Measurements from ENCODE around the gene FAM13A. TPM values are rescaled to one million over a fixed set of nuclear protein-coding genes. Genes with fewer than 3 reads are reported as not detected.

Gene FAM13A
- total RNA-seq, 4 donors from 2014 or later, result 5.2 to 19.1 (median 8.2) TPM

DNA sequence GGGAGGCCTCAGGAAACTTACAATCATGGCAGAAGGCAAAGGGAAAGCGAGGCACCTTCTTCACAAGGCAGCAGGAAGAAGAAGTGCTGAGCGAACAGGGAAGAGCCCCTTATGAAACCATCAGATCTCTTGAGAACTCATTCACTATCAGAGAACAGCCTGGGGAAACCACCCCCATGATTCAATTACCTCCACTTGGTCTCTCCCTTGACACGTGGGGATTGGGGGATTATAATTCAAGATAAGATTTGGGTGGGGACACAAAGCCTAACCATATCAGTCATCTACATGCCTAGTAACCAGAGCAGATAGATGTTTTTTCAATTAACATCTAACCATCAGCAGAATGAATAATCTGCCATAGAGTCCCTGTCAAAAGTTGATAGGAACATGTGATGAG is 30.4 kb downstream of the FAM13A start:
- intact Hi-C loops (cut with DNase I), result no loop called here
- Histone ChIP-seq H3K4me1 (peaks cover 0 to 3% (median 0%) of the 10 kb centered on the region in 3 donors), H3K27me3 (no peaks in the 10 kb centered on the region), H3K4me3 (no peak overlapping the region), H3K27ac (no peak overlapping the region), H3K9me3 (no peaks in the 10 kb centered on the region), H3K36me3 (no peaks in the 10 kb centered on the region)
- TF ChIP-seq, protein P1, sequence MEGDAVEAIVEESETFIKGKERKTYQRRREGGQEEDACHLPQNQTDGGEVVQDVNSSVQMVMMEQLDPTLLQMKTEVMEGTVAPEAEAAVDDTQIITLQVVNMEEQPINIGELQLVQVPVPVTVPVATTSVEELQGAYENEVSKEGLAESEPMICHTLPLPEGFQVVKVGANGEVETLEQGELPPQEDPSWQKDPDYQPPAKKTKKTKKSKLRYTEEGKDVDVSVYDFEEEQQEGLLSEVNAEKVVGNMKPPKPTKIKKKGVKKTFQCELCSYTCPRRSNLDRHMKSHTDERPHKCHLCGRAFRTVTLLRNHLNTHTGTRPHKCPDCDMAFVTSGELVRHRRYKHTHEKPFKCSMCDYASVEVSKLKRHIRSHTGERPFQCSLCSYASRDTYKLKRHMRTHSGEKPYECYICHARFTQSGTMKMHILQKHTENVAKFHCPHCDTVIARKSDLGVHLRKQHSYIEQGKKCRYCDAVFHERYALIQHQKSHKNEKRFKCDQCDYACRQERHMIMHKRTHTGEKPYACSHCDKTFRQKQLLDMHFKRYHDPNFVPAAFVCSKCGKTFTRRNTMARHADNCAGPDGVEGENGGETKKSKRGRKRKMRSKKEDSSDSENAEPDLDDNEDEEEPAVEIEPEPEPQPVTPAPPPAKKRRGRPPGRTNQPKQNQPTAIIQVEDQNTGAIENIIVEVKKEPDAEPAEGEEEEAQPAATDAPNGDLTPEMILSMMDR (IDR thresholded peaks at IDR 0.05), result no peak
- no peak for TF ChIP-seq POLR2A (IDR thresholded peaks at IDR 0.05)
- no peak for DNase-seq
- 70 to 78% methylated on average over 3 of the region's 3 CpGs for WGBS, 2 donors

GRCh38 chr4:89024051-89024675 is 32.8 kb downstream of the FAM13A start:
- Histone ChIP-seq H3K27ac (no peak overlapping the region), H3K27me3 (no peaks in the 10 kb centered on the region), H3K9me3 (no peaks in the 10 kb centered on the region), H3K36me3 (peaks cover 0 to 4% (median 0%) of the 10 kb centered on the region in 3 donors), H3K4me1 (peaks cover 0 to 3% (median 0%) of the 10 kb centered on the region in 3 donors), H3K4me3 (no peak overlapping the region)
- WGBS, 2 donors, result 23 to 26% methylated on average over 4 of the region's 4 CpGs
- DNase-seq, result no peak
- intact Hi-C loops (cut with DNase I), result loop anchor here (5.0 kb wide), 1 partner anchor 202 kb away; no protein-coding TSS in a partner anchor
- TF ChIP-seq, protein P1 (IDR thresholded peaks at IDR 0.05), result peak; percentile 81 to 94 (median 88)
- no peak for TF ChIP-seq POLR2A (IDR thresholded peaks at IDR 0.05)

DNA sequence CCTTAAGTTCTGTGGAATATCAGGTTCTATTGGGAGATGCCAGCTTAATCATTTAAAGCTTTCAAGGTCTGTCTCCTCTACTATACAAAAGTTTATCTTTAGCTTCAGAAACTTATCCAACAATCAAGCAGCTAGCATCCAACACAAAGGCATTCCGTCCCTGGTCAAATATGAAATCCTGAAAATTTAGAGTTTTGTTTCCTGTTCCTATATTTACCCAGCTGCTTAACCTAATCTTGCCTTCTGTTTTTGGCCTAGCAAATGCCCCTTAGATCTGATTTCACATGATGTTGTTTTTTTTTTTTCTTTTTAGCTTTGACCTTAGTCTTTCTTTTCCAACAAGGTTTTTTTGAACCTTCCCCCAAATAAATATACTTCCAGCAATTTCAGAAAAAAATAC is 33.8 kb downstream of the FAM13A start:
- Histone ChIP-seq H3K27ac (no peak overlapping the region), H3K36me3 (peaks cover 0 to 13% (median 0%) of the 10 kb centered on the region in 3 donors), H3K4me1 (peaks cover 0 to 3% (median 0%) of the 10 kb centered on the region in 3 donors), H3K27me3 (no peaks in the 10 kb centered on the region), H3K4me3 (no peak overlapping the region), H3K9me3 (no peaks in the 10 kb centered on the region)
- intact Hi-C loops (cut with DNase I), result loop anchor here (5.0 kb wide), 1 partner anchor 201 kb away; no protein-coding TSS in a partner anchor
- 84 to 93% methylated on average over 1 of the region's 1 CpG for WGBS, 2 donors
- DNase-seq, result no peak
- TF ChIP-seq, protein P1 (IDR thresholded peaks at IDR 0.05), result no peak
- TF ChIP-seq POLR2A (IDR thresholded peaks at IDR 0.05), result no peak

- no peak for DNase-seq
- WGBS, 2 donors, result 68 to 77% methylated on average over 7 of the region's 7 CpGs
- intact Hi-C loops (cut with DNase I), result loop anchor here (5.0 kb wide), 1 partner anchor 200 kb away; no protein-coding TSS in a partner anchor
- no peaks in the 10 kb centered on the region for H3K9me3 ChIP-seq
- no peaks in the 10 kb centered on the region for H3K27me3 ChIP-seq
- H3K4me1 ChIP-seq, result peaks cover 0 to 3% (median 0%) of the 10 kb centered on the region in 3 donors
- no peak for TF ChIP-seq POLR2A (IDR thresholded peaks at IDR 0.05)
- TF ChIP-seq, protein P1 (IDR thresholded peaks at IDR 0.05), result no peak
- peaks cover 0 to 16% (median 0%) of the 10 kb centered on the region in 3 donors for H3K36me3 ChIP-seq
- no peak overlapping the region for H3K27ac ChIP-seq
- no peak overlapping the region for H3K4me3 ChIP-seq
These were observed 34.4 kb downstream of the FAM13A start for GRCh38 chr4:89022426-89023128.

DNA sequence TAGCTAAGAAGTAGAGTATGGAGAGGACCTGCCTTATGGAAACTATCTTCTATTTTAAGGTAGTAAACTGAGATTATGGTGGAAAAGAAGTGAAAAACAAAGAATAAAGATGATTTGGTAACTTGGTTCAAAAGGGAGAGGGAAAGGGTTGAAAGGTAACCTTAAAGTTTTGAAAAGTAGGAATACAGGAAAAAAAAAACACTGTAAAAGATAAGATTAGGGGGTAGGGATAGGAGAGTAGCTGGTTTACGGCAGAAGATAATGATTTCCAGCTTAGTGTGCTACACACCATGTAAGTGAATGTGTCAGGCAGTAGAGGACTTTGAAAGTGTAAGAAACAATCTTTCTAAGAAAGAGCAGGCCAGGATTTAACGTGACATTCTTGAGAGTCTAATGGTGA is 35.3 kb downstream of the FAM13A start:
- no peaks in the 10 kb centered on the region for H3K27me3 ChIP-seq
- 80 to 84% methylated on average over 2 of the region's 2 CpGs for WGBS, 2 donors
- no peaks in the 10 kb centered on the region for H3K9me3 ChIP-seq
- H3K4me3 ChIP-seq, result no peak overlapping the region
- H3K27ac ChIP-seq, result no peak overlapping the region
- peaks cover 0 to 20% (median 0%) of the 10 kb centered on the region in 3 donors for H3K36me3 ChIP-seq
- TF ChIP-seq, protein P1 (IDR thresholded peaks at IDR 0.05), result no peak
- TF ChIP-seq POLR2A (IDR thresholded peaks at IDR 0.05), result no peak
- peaks cover 0 to 3% (median 0%) of the 10 kb centered on the region in 3 donors for H3K4me1 ChIP-seq
- no peak for DNase-seq
- intact Hi-C loops (cut with DNase I), result loop anchor here (5.0 kb wide), 1 partner anchor 199 kb away; no protein-coding TSS in a partner anchor

Measured in esophagus squamous epithelium (tissue), 5 donors.